ENCODE results near the gene SLC29A4.

DNA sequence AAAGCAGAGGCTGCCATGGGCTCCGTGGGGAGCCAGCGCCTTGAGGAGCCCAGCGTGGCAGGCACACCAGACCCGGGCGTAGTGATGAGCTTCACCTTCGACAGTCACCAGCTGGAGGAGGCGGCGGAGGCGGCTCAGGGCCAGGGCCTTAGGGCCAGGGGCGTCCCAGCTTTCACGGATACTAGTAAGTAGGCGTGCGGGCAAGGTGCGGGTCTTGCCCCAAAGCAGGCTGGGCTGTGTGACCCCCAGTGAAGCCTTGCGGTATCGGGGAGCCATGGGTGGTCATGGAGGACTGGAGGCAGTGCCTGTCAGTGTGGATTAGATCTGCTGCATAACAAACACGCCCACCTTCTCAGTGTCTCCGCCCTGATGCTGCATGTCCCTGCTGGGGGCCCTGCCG lies 5.1 kb downstream of the SLC29A4 start:
- TF ChIP-seq CTCF (IDR thresholded peaks at IDR 0.05) (no peak), ZFX (IDR thresholded peaks at IDR 0.05; ENCODE audit: borderline replicate concordance) (no peak)
